ENCODE measurements around the gene SLC35F6. TPM values are rescaled to one million over a fixed set of nuclear protein-coding genes. Genes with fewer than 3 reads are reported as not detected.

SLC35F6 gene
- total RNA-seq, 6 donors from 2014 or later: 36.7 to 59.4 (median 45.7) TPM

Other genes starting within 250 kb of the SLC35F6 start
- not detected for gene CIB4, start 122.9 kb upstream of the SLC35F6 start, total RNA-seq
- gene KCNK3, start 71.6 kb upstream of the SLC35F6 start, total RNA-seq: 10 to 100 TPM in 4 of 6 donors, 1 to 10 TPM in 2; 3.0 to 36.1 (median 17.5) TPM
- gene CENPA, start 21.8 kb downstream of the SLC35F6 start, total RNA-seq: 1 to 10 TPM in 2 of 6 donors, under 1 TPM in 3, not detected in 1; 0.44 to 8.4 (median 0.86) TPM
- gene DPYSL5, start 83.8 kb downstream of the SLC35F6 start, total RNA-seq: not detected
- gene MAPRE3, start 206.4 kb downstream of the SLC35F6 start, total RNA-seq: 10 to 100 TPM; 13.5 to 61.8 (median 20.1) TPM